HFF-Myc (cell line): ENCODE measurements around the gene TAPBPL.

Source experiments
- DNase-seq: peaks from one replicate; pipeline ENCODE4 v3.0.0-alpha.2; 2011; ENCODE audit warnings: low read depth; ENCODE audit errors: extremely low read depth
- H3K4me3 ChIP-seq: replicated peaks from 2 replicates; pipeline ENCODE4 v1.5.1; 2011; ENCODE audit warnings: low read depth, mild to moderate bottlenecking, control low read depth, low read length
- TF ChIP-seq, protein P1 (sequence below): IDR thresholded peaks from 2 replicates; pipeline ENCODE4 v1.5.1; 2012; ENCODE audit warnings: mild to moderate bottlenecking, low read depth, low read length, control low read depth; ENCODE audit errors: missing control alignments

The TAPBPL gene, protein sequence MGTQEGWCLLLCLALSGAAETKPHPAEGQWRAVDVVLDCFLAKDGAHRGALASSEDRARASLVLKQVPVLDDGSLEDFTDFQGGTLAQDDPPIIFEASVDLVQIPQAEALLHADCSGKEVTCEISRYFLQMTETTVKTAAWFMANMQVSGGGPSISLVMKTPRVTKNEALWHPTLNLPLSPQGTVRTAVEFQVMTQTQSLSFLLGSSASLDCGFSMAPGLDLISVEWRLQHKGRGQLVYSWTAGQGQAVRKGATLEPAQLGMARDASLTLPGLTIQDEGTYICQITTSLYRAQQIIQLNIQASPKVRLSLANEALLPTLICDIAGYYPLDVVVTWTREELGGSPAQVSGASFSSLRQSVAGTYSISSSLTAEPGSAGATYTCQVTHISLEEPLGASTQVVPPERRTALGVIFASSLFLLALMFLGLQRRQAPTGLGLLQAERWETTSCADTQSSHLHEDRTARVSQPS

GRCh38 chr12:6451348-6452244, at the start of gene TAPBPL:
Gene TAPBPL (plus strand): TSS chr12:6452042. CDS start chr12:6452249, 207 bp downstream.
- DNase-seq: peak; percentile 59
- TF ChIP-seq, protein P1, sequence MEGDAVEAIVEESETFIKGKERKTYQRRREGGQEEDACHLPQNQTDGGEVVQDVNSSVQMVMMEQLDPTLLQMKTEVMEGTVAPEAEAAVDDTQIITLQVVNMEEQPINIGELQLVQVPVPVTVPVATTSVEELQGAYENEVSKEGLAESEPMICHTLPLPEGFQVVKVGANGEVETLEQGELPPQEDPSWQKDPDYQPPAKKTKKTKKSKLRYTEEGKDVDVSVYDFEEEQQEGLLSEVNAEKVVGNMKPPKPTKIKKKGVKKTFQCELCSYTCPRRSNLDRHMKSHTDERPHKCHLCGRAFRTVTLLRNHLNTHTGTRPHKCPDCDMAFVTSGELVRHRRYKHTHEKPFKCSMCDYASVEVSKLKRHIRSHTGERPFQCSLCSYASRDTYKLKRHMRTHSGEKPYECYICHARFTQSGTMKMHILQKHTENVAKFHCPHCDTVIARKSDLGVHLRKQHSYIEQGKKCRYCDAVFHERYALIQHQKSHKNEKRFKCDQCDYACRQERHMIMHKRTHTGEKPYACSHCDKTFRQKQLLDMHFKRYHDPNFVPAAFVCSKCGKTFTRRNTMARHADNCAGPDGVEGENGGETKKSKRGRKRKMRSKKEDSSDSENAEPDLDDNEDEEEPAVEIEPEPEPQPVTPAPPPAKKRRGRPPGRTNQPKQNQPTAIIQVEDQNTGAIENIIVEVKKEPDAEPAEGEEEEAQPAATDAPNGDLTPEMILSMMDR: no peak
- H3K4me3 ChIP-seq: peak within 1 kb of the TSS; percentile 55

DNA sequence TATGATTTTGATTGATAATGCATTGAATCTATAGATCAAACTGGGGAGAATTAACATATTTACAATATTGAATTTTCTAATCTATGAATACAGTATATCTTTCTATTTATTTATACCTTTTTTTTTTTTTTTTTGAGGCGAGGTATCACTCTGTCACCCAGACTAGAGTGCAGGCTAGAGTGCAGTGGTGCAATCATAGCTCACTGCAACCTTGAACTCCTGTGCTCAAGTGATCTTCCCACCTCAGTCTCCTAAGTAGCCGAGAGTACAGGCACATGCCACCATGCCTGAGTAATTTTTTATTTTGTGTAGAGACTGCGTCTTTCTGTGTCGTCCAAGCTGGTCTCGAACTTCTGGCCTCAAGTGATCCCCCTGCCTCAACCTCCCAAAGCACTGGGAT, 47.5 kb upstream of the TAPBPL start:
- no peak overlapping the region for H3K4me3 ChIP-seq
- TF ChIP-seq, protein P1: no peak
- no peak for DNase-seq

DNA sequence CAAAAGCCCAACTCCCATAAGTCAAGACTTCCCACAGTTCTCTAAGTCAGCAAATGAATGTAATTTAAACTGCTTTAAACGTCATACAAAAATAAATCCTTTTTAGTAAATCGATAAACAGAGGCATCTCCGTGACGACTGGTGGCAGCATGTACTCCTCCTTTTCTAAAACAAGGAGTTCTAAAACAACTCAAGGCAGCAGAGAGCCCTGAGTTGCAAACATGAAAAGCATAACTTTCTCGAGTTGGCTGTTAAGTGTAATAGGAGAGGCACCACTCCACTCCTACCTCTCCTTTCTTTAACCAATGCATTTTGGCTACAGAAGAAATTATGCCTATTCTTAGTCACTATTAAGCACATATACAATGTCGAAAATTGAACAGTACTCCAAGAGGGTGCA, 45.9 kb upstream of the TAPBPL start:
- H3K4me3 ChIP-seq: no peak overlapping the region
- no peak for DNase-seq
- TF ChIP-seq, protein P1: no peak

GRCh38 chr12:6407236-6407954, 44.4 kb upstream of the TAPBPL start:
- no peak overlapping the region for H3K4me3 ChIP-seq
- TF ChIP-seq, protein P1: no peak
- no peak for DNase-seq

GRCh38 chr12:6416596-6416995, 35.2 kb upstream of the TAPBPL start:
- TF ChIP-seq, protein P1: no peak
- H3K4me3 ChIP-seq: no peak overlapping the region
- no peak for DNase-seq

DNA sequence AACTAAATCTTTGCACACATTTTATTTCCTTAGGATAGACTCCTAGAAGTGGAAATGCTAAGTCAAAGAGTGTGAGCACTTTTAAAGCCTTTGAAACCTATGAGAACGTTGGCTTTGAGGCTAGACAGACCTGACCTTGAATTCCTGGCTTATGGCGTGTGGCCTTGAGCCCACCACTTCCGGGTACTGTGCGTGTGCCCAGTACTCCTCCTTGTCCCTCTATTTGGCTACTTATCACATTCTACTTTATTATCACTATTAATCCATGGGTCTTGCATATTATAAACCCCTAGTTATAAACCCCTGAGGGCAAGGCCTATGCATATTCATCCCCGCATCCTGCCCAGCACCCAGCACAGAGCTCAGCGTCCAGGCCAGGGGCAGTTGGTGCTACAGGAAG, 33.0 kb upstream of the TAPBPL start:
- TF ChIP-seq, protein P1: no peak
- DNase-seq: no peak
- no peak overlapping the region for H3K4me3 ChIP-seq
